DMS53 (cell line): ENCODE data around the gene C7.

ENCODE experiments used
- DNase-seq: peaks from one replicate; lab custom pipeline; 2025; lab: John Stamatoyannopoulos, UW

C7 gene

GRCh38 chr5:40916226-40916625 is 6.9 kb downstream of the C7 start:
- DNase-seq, result no peak

- no peak for DNase-seq
Measured at GRCh38 chr5:40928886-40929448, 19.7 kb downstream of the C7 start.

GRCh38 chr5:40932766-40933165 is 23.5 kb downstream of the C7 start:
- peak; percentile 4 for DNase-seq

GRCh38 chr5:40937075-40937474 is 27.8 kb downstream of the C7 start:
- no peak for DNase-seq

- DNase-seq, result no peak
Measured at GRCh38 chr5:40939753-40940152, 30.5 kb downstream of the C7 start.

- no peak for DNase-seq
Measured at GRCh38 chr5:40945111-40945510, 35.8 kb downstream of the C7 start.

- DNase-seq, result no peak
Measured at GRCh38 chr5:40955313-40955712, 46.0 kb downstream of the C7 start.

GRCh38 chr5:40957048-40957447 is 47.8 kb downstream of the C7 start:
- no peak for DNase-seq

- DNase-seq, result peak; percentile 1
Measured at GRCh38 chr5:40958811-40959210, 49.5 kb downstream of the C7 start.

- DNase-seq, result no peak
Measured at GRCh38 chr5:40960037-40960436, 50.7 kb downstream of the C7 start.

GRCh38 chr5:40962207-40962955 is 53.1 kb downstream of the C7 start:
- DNase-seq, result no peak

- no peak for DNase-seq
Measured at GRCh38 chr5:40972434-40972833, 63.1 kb downstream of the C7 start.

GRCh38 chr5:40973364-40974004 is 64.2 kb downstream of the C7 start:
- no peak for DNase-seq

- no peak for DNase-seq
Measured at GRCh38 chr5:40976041-40976440, 66.7 kb downstream of the C7 start.

GRCh38 chr5:40976836-40977235 is 67.5 kb downstream of the C7 start:
- no peak for DNase-seq

- DNase-seq, result no peak
Measured at GRCh38 chr5:40981420-40981819, 72.1 kb downstream of the C7 start.

GRCh38 chr5:40983781-40984180 is 74.5 kb downstream of the C7 start:
- DNase-seq, result no peak

GRCh38 chr5:40984884-40985283 is 75.6 kb downstream of the C7 start:
- DNase-seq, result no peak

GRCh38 chr5:40985501-40985900 is 76.2 kb downstream of the C7 start:
- no peak for DNase-seq

GRCh38 chr5:40986666-40987065 is 77.4 kb downstream of the C7 start:
- no peak for DNase-seq

GRCh38 chr5:40987349-40987748 is 78.1 kb downstream of the C7 start:
- DNase-seq, result no peak

- no peak for DNase-seq
Measured at GRCh38 chr5:40988746-40989510, 79.6 kb downstream of the C7 start.
